DMS114 treated with DMSO at 0.1 percent for 48 hours (cell line): Measurements from ENCODE around the gene TMEM115.

Experiments
- DNase-seq: peaks from one replicate; lab custom pipeline; 2025; ENCODE audit not compliant: unreplicated experiment; lab: John Stamatoyannopoulos, UW

The TMEM115 gene

DNA sequence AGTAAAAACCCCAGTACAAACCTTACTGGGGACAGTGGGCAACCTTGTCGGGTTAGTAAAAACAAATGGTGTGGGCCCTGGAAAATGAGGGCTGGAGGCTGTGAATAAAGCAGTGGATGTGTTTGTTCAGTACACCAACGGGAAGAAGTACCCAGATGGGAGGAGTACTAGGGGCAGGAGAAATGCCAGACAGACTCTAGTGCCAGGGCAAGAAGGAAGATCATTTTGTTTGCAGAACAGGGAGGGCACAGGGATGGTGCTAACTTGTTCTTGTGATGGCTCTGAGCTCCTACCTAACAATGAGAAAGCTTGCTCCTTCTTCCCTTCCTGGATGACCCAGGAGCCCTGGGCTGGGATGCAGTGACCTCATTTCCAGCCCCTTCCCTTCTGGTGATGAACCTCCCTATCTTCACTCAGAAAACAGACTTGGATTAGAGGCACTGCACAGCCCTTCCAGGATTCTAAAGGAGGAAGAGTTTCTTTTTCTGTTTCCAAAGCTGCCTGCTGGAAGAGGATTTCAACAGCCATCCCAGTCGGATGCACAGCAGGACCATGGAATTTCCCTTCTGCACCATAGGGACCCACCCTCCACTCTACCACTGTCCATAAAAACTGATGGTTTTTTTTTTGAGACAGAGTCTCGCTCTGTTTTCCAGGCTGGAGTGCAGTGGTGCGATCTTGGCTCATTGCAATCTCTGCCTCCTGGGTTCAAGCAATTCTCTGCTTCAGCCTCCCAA is 24.8 kb downstream of the TMEM115 start:
- no peak for DNase-seq

GRCh38 chr3:50333744-50334328 is 25.5 kb downstream of the TMEM115 start:
- DNase-seq, result no peak

- no peak for DNase-seq
These were observed 27.9 kb downstream of the TMEM115 start for GRCh38 chr3:50331364-50331907.

DNA sequence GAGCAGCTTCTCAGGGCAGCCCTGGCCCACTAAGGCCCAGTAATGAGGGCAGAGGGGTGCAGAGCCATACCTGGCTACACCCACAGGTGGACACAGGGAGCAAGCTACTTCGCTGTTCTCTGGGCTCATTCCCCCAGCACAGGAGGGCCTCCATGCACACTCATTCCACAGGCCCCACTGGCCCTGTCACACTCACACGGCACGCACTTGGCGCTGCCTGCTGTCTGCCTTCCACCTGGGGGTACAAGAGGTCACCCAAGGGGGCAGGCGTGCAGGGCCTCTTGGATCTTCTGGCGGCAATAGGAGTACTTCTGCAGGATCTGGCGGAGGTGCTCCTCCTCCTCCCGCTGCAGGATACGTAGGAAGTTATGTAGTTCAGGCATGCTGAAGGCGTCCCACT is 29.0 kb downstream of the TMEM115 start:
- DNase-seq, result no peak

GRCh38 chr3:50327943-50328691 is 31.2 kb downstream of the TMEM115 start, which contains the start of gene TUSC2:
TSS of gene TUSC2 (minus strand) at chr3:50328223. CDS start at chr3:50328099, 124 bp downstream.
- DNase-seq, result peak; percentile 77

GRCh38 chr3:50327129-50327528 is 32.2 kb downstream of the TMEM115 start:
- no peak for DNase-seq

DNA sequence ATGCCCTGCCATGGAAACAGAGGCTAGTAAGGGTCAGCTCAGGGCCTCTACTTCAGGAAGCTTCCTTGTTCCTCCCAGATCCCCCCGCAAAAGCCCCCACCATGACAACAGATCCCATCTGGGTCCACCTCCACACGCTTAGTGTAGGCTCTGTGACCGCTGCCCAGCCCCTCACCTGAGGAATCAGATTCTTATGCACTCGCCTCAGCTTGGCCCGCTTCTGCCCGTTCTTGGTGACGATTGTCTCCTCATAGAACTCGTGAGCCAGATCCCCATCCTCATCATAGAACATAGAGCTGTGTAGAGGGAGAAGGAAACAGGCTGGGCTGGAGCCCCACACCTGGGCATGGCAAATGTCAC is 33.2 kb downstream of the TMEM115 start:
- DNase-seq, result no peak

DNA sequence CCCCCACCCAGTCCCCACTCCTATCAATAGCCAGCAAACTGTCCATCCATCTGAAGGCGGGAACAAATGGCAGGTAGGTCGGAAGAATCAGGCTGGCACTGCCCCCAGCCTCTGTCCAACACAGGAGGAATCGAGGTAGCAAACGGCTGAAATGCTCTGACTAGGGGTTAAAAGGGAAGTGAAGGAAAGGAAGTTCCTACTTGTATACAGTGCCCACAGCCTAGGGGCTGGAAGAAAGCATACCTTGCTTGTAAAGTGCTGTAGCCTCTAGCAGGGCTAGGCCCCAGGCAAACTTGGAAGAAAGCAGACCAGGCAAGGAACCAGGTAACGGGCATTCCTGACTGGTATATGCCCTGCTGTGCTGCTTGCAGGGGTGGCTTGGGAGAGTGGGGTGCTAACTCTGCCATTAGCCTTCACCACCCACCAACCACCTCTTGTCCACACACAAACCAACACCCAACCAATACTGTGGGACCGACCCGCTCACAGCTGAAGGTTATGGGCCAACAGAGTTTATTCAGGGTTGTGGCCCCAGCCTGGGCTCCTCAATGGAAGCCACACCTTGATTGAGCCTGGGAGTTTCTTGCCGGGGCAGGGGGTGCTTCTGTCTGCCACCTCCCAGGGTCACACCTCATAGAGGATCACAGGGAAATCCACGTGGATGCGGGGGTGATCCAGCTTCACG is 33.7 kb downstream of the TMEM115 start:
- DNase-seq, result no peak

- no peak for DNase-seq
These were observed 34.2 kb downstream of the TMEM115 start for GRCh38 chr3:50325113-50325480.

DNA sequence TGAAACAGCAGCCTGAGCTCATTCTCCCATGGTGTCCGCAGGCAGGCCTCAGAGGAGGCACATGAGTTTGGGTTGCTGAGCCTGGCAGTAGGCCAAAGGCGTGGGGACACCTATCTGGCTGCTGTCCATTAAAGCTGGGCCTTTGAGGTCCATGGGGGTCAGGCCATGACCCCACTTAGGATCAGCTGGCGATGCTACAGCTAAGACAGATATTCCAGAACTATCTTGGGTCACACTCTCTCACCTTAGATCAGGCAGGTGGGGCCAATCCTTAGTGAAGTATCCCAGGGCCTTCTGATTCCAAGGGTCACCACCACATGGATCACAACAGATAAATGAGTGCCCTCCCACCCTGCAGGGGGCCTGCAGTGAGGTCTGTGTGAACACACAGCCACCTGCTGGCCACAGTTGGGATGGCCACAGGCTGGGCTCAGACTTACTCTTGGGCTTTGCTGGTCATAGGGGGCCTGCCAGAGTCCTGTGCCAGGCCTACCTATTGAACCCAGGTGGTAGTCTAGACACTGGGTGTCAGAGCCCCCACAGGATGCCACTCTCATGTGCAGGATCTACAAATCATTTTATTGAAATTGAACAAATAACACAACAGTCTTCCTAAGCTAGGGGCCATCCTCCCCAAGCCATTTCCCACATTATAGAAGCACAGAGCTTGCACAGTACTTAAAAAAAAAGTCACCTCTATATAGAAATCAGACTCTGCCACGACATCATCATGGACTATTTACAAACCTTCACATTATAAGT is 34.8 kb downstream of the TMEM115 start:
- peak; percentile 30 for DNase-seq

- no peak for DNase-seq
These were observed 35.6 kb downstream of the TMEM115 start for GRCh38 chr3:50323614-50324199.

DNA sequence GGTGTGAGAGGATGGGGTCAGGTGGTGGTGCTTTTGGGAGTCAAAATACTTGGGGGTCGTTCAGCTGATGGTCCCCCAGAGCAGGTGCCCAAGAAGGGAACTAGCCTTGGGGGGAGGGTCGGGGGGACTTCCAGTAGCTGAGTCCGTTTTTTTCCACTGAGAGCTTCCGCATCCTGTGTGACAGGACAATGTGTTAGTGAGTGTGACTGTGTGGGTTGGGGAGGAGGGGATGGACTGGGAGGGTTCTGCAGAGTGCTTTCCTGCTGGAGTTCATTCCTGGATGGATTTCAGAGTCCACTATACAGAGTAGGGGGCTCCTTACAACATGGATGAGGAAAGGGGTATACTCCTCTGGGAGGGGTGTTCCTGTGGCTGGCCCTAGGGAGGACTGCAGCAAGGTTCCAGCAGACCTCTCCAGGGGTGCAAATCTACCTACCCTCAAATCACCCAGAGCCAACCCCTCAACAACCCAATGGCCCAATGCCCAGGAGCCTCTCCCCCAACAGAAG is 36.2 kb downstream of the TMEM115 start:
- DNase-seq, result no peak

GRCh38 chr3:50322386-50323091 is 36.8 kb downstream of the TMEM115 start, which contains the start of gene HYAL2:
TSS of gene HYAL2 (minus strand) at chr3:50322745. CDS start at chr3:50320489, 2,256 bp downstream.
- no peak for DNase-seq

DNA sequence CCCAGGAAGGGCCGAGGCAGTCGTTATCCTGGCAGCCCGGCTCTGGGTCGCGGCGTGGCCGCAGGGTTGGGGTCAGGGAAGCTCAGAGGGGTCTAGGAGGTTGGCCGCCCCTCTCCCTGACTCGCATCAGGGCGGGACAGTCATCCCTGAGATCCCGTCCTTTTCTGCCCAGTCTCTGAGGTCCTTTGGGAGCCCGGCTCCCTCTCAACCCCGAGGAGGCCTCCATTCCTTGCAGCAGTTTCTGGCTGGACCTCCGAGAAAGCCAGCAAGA is 37.3 kb downstream of the TMEM115 start:
- DNase-seq, result no peak

DNA sequence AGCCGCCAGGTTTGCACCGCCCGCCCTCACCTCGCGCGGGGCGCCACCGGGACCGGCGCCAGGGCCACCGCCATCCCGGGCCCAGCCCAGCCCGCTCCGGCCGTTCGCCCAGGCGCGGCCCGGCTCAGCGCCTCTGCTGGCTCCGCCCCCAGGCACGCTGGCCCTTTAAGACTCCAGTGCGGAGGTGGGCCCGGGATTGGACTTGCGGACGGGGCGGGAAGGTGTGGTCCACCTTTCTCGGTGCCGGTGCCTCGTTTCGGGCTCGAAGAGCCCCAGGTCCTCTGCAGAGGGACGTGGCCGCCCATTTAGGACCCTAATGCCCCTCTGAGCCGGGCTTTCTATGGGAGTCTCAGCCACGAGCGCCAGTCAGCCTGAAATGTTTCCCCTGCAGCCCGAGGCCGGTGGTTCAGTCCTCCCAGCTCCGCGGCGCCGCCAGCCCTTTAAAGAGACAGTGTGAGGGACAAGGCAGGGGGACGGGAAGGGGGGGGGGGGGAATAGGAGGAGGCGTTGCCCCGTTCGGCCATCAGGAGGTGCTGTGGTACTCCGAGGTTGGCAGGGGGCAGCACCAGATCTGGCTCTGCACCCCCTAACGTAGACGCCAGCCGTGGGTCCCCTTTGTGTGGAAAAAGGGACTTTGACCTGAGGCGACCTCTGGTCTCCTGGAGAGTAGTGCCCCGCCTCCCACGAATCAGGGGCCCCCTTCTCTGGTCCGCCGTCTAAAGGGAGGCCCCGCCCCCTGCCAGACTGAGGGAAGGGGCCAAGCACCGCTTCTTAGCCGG is 37.8 kb downstream of the TMEM115 start:
- peak; percentile 78 for DNase-seq

GRCh38 chr3:50320853-50321335 is 38.4 kb downstream of the TMEM115 start:
- DNase-seq, result no peak

DNA sequence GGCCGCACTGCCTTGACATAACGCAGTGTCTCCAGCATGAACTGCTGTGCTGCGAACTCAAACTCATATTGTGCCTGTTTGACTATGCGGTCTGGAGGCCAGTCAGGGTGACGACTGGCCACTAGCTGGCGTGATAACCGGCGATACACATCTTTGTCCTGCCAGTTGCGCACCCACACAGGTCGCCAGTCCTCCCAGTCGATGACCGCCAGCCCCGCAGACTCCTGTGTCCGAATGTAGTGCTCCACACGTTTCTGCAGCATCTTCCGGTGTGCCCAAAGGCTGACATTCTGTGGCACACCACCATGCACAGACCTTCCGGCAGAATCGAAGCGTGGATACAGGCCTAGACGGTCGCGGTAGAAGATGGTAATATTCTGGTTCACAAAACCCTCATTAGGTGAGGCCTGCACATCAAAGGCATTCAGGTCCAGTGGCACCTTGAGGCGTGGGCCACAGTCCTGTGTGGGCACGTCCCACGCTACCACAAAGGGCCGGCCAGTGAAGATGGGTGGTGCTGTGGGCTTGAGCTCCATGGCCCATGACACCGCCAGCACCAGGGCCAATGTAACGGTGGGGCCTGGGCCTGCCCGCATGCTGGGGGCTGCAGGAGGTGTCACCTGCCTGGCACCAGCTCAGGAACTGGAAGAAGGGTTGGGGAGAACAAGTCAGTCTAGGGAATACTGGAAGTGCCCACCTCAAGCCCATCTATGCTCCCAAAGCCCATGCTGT is 39.3 kb downstream of the TMEM115 start:
- no peak for DNase-seq
